OCI-LY1 (cell line): ENCODE data around the gene SPRED3.

Experiments used
- H2AFZ ChIP-seq: fragments of 200-600 bp; sonication (generic), shearing (Covaris generic); 2 replicates; pipeline ENCODE4 v1.6.0; 2014; ENCODE audit warnings: antibody characterized with exemption, mild to moderate bottlenecking, low read length
- H3F3A ChIP-seq: fragments of 200-600 bp; sonication (generic), shearing (Covaris generic); 2 replicates; pipeline ENCODE4 v1.6.0; 2014; ENCODE audit warnings: mild to moderate bottlenecking, antibody characterized with exemption, low read length, moderate library complexity; ENCODE audit not compliant: insufficient read depth
- H3K27ac ChIP-seq: fragments of 200-600 bp; sonication (generic); 2 replicates; pipeline ENCODE4 v1.5.1; 2014; ENCODE audit warnings: low read length, mixed run types, mild to moderate bottlenecking, low read depth; ENCODE audit not compliant: poor library complexity, severe bottlenecking
- H3K27me3 ChIP-seq: fragments of 200-600 bp; sonication (generic); 2 replicates; pipeline ENCODE4 v1.6.0; 2014; ENCODE audit warnings: antibody characterized with exemption, mild to moderate bottlenecking, low read length, moderate library complexity; ENCODE audit not compliant: insufficient read depth
- H3K36me3 ChIP-seq: fragments of 200-600 bp; sonication (generic); 2 replicates; pipeline ENCODE4 v1.6.1; 2014; ENCODE audit warnings: mild to moderate bottlenecking, antibody characterized with exemption, low read length, moderate library complexity, mixed read lengths; ENCODE audit not compliant: insufficient read depth
- H3K4me1 ChIP-seq: fragments of 200-600 bp; sonication (generic); 2 replicates; pipeline ENCODE4 v1.5.1; 2014; ENCODE audit warnings: mild to moderate bottlenecking, low read length, moderate library complexity; ENCODE audit not compliant: insufficient read depth, severe bottlenecking
- H3K4me2 ChIP-seq: fragments of 200-600 bp; sonication (generic), shearing (Covaris generic); 2 replicates; pipeline ENCODE4 v1.6.1; 2014; ENCODE audit warnings: low read length
- H3K4me3 ChIP-seq: fragments of 200-600 bp; sonication (generic); 2 replicates; pipeline ENCODE4 v1.5.1; 2014; ENCODE audit warnings: low read length, low read depth, mild to moderate bottlenecking, mixed read lengths; ENCODE audit not compliant: poor library complexity, severe bottlenecking
- H3K79me2 ChIP-seq: fragments of 200-600 bp; shearing (Covaris generic); 2 replicates; pipeline ENCODE4 v1.6.1; 2016; ENCODE audit warnings: mixed run types, low read length, mixed read lengths; ENCODE audit not compliant: insufficient read depth
- H3K9ac ChIP-seq: fragments of 200-600 bp; sonication (generic), shearing (Covaris generic); 2 replicates; pipeline ENCODE4 v1.6.1; 2014; ENCODE audit warnings: mild to moderate bottlenecking, low read length, mixed read lengths
- H3K9me2 ChIP-seq: fragments of 200-600 bp; sonication (generic), shearing (Covaris generic); 2 replicates; pipeline ENCODE4 v1.6.1; 2014; ENCODE audit warnings: low read depth, mild to moderate bottlenecking, low read length, mixed read lengths
- H3K9me3 ChIP-seq: fragments of 200-600 bp; shearing (Covaris generic); 2 replicates; pipeline ENCODE4 v1.6.1; 2014; ENCODE audit warnings: low read length, mixed read lengths
- H4K20me1 ChIP-seq: fragments of 200-600 bp; sonication (generic), shearing (Covaris generic); 2 replicates; pipeline ENCODE4 v1.6.0; 2016; ENCODE audit warnings: mild to moderate bottlenecking, low read length; ENCODE audit not compliant: insufficient read depth
- EZH2 ChIP-seq: fragments of 200-600 bp; sonication (generic), shearing (Covaris generic); IDR thresholded peaks from 2 replicates; pipeline ENCODE4 v1.8.0; 2017; ENCODE audit warnings: borderline replicate concordance, mixed run types, mild to moderate bottlenecking, antibody characterized with exemption, low read length, moderate library complexity, mixed read lengths
- TF ChIP-seq, protein P1 (sequence below): fragments of 200-600 bp; sonication (generic), shearing (Covaris generic); IDR thresholded peaks from 2 replicates; pipeline ENCODE4 v1.5.1; 2017; ENCODE audit warnings: mild to moderate bottlenecking, antibody characterized with exemption, low read length, moderate library complexity, mixed read lengths

The SPRED3 gene

GRCh38 chr19:38371081-38371480, 17.4 kb upstream of the SPRED3 start:
- H3K27ac ChIP-seq, result no peak overlapping the region
- H3K9me2 ChIP-seq, result no peaks in the 10 kb centered on the region
- no peaks in the 10 kb centered on the region for H3K9me3 ChIP-seq
- 0 out of 2 replicates have a peak, but pooled peaks cover 2% of the 10 kb centered on the region for H3K36me3 ChIP-seq
- H3K27me3 ChIP-seq, result 0 out of 2 replicates have a peak, but pooled peaks cover 5% of the 10 kb centered on the region
- no peak overlapping the region for H3K9ac ChIP-seq
- peaks cover 11% of the 10 kb centered on the region for H3K79me2 ChIP-seq
- H2AFZ ChIP-seq, result no peak overlapping the region
- H3K4me3 ChIP-seq, result no peak overlapping the region
- H3K4me1 ChIP-seq, result peaks cover 15% of the 10 kb centered on the region
- no peaks in the 10 kb centered on the region for H4K20me1 ChIP-seq
- no peaks in the 10 kb centered on the region for H3F3A ChIP-seq
- TF ChIP-seq, protein P1, sequence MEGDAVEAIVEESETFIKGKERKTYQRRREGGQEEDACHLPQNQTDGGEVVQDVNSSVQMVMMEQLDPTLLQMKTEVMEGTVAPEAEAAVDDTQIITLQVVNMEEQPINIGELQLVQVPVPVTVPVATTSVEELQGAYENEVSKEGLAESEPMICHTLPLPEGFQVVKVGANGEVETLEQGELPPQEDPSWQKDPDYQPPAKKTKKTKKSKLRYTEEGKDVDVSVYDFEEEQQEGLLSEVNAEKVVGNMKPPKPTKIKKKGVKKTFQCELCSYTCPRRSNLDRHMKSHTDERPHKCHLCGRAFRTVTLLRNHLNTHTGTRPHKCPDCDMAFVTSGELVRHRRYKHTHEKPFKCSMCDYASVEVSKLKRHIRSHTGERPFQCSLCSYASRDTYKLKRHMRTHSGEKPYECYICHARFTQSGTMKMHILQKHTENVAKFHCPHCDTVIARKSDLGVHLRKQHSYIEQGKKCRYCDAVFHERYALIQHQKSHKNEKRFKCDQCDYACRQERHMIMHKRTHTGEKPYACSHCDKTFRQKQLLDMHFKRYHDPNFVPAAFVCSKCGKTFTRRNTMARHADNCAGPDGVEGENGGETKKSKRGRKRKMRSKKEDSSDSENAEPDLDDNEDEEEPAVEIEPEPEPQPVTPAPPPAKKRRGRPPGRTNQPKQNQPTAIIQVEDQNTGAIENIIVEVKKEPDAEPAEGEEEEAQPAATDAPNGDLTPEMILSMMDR, result no peak
- TF ChIP-seq EZH2, result no peak
- H3K4me2 ChIP-seq, result no peak overlapping the region

- H3K27me3 ChIP-seq, result no peaks in the 10 kb centered on the region
- peak overlapping the region; percentile 67 for H3K9ac ChIP-seq
- H3F3A ChIP-seq, result no peaks in the 10 kb centered on the region
- TF ChIP-seq, protein P1, result no peak
- TF ChIP-seq EZH2, result no peak
- no peaks in the 10 kb centered on the region for H3K9me2 ChIP-seq
- peaks cover 16% of the 10 kb centered on the region for H3K36me3 ChIP-seq
- H2AFZ ChIP-seq, result peak overlapping the region; percentile 60
- H3K27ac ChIP-seq, result no peak overlapping the region
- no peaks in the 10 kb centered on the region for H3K9me3 ChIP-seq
- H3K4me2 ChIP-seq, result peak overlapping the region; percentile 77
- H3K79me2 ChIP-seq, result peaks cover 13% of the 10 kb centered on the region
- peaks cover 23% of the 10 kb centered on the region for H3K4me1 ChIP-seq
- no peaks in the 10 kb centered on the region for H4K20me1 ChIP-seq
- H3K4me3 ChIP-seq, result peak overlapping the region; percentile 74
Observed at GRCh38 chr19:38373907-38374331, 14.6 kb upstream of the SPRED3 start.

GRCh38 chr19:38374332-38375097, 14.0 kb upstream of the SPRED3 start, which contains the start of gene PSMD8:
Gene PSMD8 (plus strand): TSS chr19:38374571. CDS start chr19:38374602, 31 bp downstream.
- Histone ChIP-seq H3K4me3 (peak within 1 kb of the TSS; percentile 74), H3K9me3 (no peaks in the 10 kb centered on the region), H4K20me1 (no peaks in the 10 kb centered on the region), H3K9me2 (no peaks in the 10 kb centered on the region), H3K4me2 (peak within 1 kb of the TSS; percentile 96), H3K9ac (peak within 1 kb of the TSS; percentile 93), H3K27ac (peak within 1 kb of the TSS; percentile 42), H3F3A (no peaks in the 10 kb centered on the region), H3K79me2 (peaks cover 13% of the 10 kb centered on the region), H3K27me3 (no peaks in the 10 kb centered on the region), H2AFZ (peak within 1 kb of the TSS; percentile 60), H3K4me1 (peaks cover 23% of the 10 kb centered on the region), H3K36me3 (peaks cover 22% of the 10 kb centered on the region)
- TF ChIP-seq EZH2, result no peak
- TF ChIP-seq, protein P1, result peak; percentile 9; the same call in 1 of the 2 replicates
